Stimulated activated memory B cell treated with anti-CD40 and anti-IgM and Interleukin-4, amounts not matched to agents 10 μg/mL and 1 μg/mL and 100 μg/mL, for 72 hours (primary cell): ENCODE measurements around the gene TTYH1.
A peak's percentile ranks its signal among the peaks of the same experiment; 100 is the strongest.

Experiments
- ATAC-seq: fragments of 150-1000 bp; cut with Tn5 transposase; 2 replicates; pipeline ENCODE4 v1.10.0; 2021
- H3K27ac Mint-ChIP-seq: one replicate; pipeline ENCODE4 v1.8.0; 2022; ENCODE audit warnings: mild to moderate bottlenecking, mixed read lengths
- H3K27me3 Mint-ChIP-seq: one replicate; pipeline ENCODE4 v1.8.0; 2022; ENCODE audit warnings: mixed read lengths
- H3K36me3 Mint-ChIP-seq: one replicate; pipeline ENCODE4 v1.8.0; 2022; ENCODE audit warnings: mixed read lengths
- H3K4me1 Mint-ChIP-seq: one replicate; pipeline ENCODE4 v1.8.0; 2022; ENCODE audit warnings: mixed read lengths
- H3K4me3 Mint-ChIP-seq: one replicate; pipeline ENCODE4 v1.8.0; 2022; ENCODE audit warnings: mild to moderate bottlenecking, moderate library complexity, mixed read lengths
- H3K9me3 Mint-ChIP-seq: one replicate; pipeline ENCODE4 v1.8.0; 2022; ENCODE audit warnings: mixed read lengths

The TTYH1 gene

DNA sequence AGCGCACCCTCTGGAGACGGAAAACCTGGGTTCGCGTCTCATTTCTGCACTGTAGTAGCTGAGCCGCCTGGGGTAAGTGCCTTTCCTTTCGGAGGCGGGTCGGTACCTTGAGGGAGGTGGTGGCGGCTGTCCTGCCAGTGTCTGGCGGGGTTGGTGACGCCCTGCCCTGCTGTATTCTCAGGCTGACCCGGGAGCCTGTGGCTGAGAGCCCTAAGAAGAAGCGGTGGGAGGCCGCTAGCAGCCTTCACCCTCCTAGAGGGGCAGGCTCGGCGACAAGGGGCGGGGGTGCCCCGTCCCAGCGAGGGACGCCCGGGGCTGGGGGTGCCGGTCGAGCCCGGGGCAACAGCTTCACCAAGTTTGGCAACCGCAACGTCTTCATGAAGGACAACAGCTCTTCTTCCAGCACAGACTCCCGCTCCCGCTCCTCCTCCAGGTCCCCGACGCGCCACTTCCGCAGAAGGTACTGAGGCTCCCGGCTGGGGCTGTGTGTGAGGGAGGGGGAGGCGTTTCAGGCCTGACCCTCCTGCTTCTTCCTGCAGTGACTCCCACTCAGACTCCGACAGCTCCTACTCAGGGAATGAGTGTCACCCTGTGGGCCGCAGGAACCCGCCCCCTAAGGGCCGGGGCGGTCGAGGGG, 40.6 kb downstream of the TTYH1 start:
- H3K9me3 Mint-ChIP-seq, result no peaks in the 10 kb centered on the region
- H3K36me3 Mint-ChIP-seq, result peaks cover 74% of the 10 kb centered on the region
- peaks cover 40% of the 10 kb centered on the region for H3K4me1 Mint-ChIP-seq
- no peak for ATAC-seq
- no peaks in the 10 kb centered on the region for H3K27me3 Mint-ChIP-seq
- no peak overlapping the region for H3K4me3 Mint-ChIP-seq
- H3K27ac Mint-ChIP-seq, result no peak overlapping the region

DNA sequence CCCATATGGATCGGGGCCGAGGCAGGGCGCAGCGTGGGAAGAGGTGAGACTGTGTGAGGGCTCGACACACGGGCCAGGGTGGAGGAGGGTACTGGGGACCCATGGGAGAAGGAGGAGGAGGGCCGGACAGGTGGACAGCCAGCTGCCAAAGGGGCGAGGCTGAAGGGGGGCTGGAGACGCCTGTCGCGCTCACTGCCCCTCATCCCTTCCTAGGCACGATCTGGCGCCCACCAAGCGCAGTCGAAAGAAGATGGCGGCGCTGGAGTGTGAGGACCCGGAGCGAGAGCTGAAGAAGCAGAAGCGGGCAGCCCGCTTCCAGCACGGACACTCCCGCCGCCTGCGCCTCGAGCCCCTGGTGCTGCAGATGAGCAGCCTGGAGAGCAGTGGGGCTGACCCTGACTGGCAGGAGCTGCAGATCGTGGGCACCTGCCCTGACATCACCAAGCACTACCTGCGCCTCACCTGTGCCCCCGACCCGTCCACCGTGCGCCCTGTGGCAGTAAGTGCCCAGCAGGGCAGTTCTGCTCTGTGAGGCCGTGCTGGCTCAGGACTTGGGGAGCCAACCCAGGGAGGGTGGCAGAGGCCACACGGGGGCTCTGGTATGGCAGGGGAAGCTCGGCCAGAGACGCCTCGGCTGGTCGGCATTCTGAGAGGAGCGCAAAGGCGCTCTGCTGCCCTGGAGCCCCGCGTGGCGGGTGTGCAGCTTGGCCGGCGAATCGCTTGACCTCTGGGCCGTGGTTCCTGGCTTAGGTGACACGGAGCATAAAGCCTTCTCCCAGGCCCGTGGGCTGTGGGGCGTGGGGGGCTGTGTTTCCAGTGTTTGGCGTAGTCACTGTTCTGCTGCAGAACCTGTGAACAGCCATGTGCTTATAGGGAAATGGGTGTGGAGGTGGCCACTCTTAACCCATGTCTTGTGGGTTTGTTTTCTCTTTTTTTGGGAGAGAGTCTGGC, 41.4 kb downstream of the TTYH1 start:
- no peak overlapping the region for H3K27ac Mint-ChIP-seq
- no peaks in the 10 kb centered on the region for H3K9me3 Mint-ChIP-seq
- ATAC-seq, result no peak

DNA sequence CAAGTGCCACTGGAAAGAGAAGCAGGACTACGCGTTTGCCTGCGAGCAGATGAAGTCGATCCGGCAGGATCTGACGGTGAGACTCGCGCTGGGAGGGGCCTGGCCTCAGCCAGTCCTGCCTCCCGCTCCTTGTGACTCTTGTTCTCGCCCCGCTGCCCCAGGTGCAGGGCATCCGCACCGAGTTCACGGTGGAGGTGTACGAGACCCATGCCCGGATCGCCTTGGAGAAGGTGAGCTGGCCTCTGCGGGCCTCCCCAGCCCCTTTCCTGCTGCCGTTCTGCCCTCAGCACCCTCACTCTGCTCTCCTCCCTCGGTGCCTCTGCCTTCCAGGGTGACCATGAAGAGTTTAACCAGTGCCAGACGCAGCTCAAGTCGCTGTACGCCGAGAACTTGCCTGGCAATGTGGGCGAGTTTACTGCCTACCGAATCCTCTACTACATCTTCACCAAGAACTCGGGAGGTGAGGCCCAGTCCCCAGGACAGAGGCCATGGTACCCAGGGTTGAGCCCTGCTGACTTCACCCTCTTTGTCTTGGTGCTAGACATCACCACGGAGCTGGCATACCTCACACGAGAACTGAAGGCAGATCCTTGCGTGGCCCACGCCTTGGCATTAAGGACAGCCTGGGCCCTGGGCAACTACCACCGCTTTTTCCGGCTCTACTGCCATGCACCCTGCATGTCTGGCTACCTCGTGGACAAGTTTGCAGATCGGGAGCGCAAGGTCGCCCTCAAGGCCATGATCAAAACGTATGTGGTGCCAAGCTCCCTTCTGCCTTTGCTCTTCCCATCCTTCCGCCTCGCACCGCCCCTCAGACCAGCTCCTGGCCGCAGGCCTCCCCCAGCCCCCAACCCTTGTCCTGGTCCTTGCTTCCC, 42.7 kb downstream of the TTYH1 start:
- H3K4me3 Mint-ChIP-seq, result no peak overlapping the region
- no peaks in the 10 kb centered on the region for H3K27me3 Mint-ChIP-seq
- no peak for ATAC-seq
- peaks cover 43% of the 10 kb centered on the region for H3K4me1 Mint-ChIP-seq
- H3K36me3 Mint-ChIP-seq, result peaks cover 70% of the 10 kb centered on the region
- peak overlapping the region; percentile 9 for H3K27ac Mint-ChIP-seq
- no peaks in the 10 kb centered on the region for H3K9me3 Mint-ChIP-seq

More for the DNA sequence above, 41.4 kb downstream of the TTYH1 start:
- H3K4me3 Mint-ChIP-seq, result no peak overlapping the region
- H3K27me3 Mint-ChIP-seq, result no peaks in the 10 kb centered on the region
- H3K36me3 Mint-ChIP-seq, result peaks cover 73% of the 10 kb centered on the region
- peaks cover 38% of the 10 kb centered on the region for H3K4me1 Mint-ChIP-seq

DNA sequence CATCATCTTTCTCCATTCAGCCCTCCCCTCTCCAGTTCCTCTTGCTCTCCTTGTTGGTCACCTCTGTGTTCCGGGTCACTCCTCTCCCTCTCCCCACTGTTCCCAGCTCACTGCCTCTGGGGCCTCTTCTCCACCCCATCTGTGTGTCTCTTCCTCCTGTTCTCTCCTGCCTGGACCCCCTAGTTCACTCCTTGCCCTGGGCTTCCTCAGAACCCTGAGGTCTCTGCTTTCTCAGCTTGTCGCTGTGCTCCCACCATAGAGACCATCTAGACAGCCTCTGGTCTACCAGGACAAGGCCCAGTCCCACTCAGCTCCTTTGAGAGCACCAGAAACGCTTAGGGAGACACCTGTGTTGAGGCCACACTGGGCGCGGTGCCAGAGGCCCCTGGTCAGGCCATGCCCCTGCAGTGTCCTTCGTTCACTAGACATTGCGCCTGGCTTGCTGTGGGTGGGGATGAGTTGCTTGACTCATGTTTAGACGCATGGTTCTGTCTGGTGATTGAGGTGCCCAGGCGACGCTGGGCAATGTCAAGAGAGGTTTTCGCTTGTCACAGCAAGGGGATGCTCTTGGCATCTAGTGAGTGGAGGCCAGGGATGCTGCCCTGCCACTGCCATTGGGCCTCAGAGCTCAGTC, 43.5 kb downstream of the TTYH1 start:
- H3K27ac Mint-ChIP-seq, result peak overlapping the region; percentile 9
- H3K4me1 Mint-ChIP-seq, result peaks cover 40% of the 10 kb centered on the region
- H3K27me3 Mint-ChIP-seq, result no peaks in the 10 kb centered on the region

DNA sequence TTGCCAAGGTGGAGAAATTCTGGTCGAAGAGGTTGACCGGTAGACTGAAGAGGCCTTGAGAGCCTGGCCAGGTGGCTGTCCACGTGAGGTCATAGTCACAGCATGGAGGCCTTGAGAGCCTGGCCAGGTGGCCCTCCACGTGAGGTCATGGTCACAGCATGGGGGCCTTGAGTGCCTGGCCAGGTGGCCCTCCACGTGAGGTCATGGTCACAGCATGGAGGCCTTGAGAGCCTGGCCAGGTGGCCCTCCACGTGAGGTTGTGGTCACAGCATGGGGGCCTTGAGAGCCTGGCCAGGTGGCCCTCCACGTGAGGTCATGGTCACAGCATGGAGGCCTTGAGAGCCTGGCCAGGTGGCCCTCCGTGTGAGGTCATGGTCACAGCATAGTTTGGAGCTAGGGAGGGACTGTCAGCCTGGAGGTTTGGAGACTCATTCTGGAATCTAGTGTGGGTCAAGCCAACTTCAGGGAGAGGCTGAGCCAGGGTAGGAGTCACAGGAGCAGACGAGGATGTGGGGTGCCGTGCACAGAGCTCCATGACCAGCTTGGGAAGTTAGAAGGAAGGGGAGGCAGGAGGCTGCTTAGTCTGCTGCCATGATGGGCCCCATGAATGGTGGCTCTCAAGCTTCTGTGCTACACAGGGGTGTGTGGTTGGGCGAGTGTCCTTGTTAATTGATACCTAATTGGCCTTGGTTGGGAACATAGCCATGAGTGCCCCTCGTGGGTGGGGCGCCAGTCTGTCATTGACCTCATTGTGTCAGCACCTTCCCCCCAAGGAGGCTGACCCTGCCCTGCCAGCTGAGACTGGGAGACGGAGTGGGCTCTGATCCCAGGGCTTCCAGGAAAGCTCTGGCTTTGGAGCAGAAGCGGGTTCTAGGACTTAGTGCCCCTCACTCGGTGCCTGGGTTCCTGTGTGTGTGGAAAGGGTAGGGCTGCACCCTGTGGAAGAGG, 44.3 kb downstream of the TTYH1 start:
- ATAC-seq, result no peak
- peaks cover 54% of the 10 kb centered on the region for H3K36me3 Mint-ChIP-seq
- H3K9me3 Mint-ChIP-seq, result no peaks in the 10 kb centered on the region
- H3K27ac Mint-ChIP-seq, result no peak overlapping the region
- H3K4me1 Mint-ChIP-seq, result peaks cover 48% of the 10 kb centered on the region
- H3K27me3 Mint-ChIP-seq, result no peaks in the 10 kb centered on the region
- H3K4me3 Mint-ChIP-seq, result no peak overlapping the region

More for the DNA sequence above, 43.5 kb downstream of the TTYH1 start:
- peaks cover 62% of the 10 kb centered on the region for H3K36me3 Mint-ChIP-seq
- no peak for ATAC-seq
- H3K4me3 Mint-ChIP-seq, result no peak overlapping the region
- no peaks in the 10 kb centered on the region for H3K9me3 Mint-ChIP-seq

DNA sequence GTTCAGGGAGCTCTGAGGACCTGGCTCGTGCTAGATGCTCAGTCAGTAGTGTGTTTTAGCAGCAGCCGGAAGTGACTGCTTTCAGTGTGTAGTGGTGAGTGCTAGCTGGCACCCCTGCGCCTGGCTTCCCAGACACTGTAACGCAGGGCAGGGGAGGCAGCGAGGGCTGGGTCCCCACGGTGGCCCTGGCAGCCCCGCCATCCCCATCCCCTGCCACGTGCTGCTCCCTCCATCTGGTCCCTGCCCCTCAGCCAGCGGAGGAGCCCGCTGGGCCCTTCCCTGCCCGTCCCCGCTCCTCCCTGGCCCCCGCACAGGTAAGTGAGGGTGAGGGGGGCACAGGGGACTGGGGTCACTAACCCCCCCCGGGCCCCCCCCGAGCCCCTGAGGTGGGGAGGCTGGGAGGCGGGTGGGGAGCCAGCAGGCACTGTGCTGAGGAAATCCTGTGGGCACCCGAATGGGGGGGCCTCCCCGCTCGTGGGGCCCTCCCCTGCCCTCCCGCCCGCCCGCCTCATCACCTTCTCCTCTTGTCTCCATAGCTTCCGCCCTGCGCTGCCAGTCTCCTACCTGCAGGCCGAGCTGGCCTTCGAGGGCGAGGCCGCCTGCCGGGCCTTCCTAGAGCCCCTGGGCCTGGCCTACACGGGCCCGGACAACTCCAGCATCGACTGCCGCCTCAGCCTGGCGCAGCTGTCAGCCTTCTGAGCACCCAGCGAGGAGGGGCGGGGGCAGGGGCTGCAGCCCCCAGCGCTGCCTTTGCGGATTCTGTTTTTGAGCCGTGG, 45.2 kb downstream of the TTYH1 start:
- Mint-ChIP-seq H3K27ac (peak overlapping the region; percentile 22), H3K4me3 (no peak overlapping the region), H3K27me3 (no peaks in the 10 kb centered on the region), H3K36me3 (peaks cover 46% of the 10 kb centered on the region), H3K9me3 (no peaks in the 10 kb centered on the region), H3K4me1 (peaks cover 52% of the 10 kb centered on the region)
- ATAC-seq, result no peak

DNA sequence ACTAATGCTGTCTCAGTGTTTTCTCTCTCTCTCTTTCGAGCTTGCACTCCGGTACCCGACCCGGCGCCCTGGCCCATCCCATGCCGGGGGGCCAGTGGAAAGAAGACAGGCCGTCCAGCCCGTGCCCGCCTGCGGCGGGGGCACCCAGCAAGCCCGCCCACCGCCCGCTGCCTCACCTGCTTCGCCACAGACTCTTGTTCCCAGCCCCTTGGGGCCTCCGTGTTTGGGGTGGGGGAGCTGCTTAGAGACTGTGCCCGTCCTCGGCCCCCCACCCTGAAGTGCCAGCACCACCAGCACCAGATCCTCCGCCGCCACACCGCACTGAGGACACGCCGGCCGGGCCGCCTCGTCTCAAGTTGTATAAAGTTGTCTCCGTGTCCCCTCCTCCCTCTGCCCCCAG, 45.9 kb downstream of the TTYH1 start:
- Mint-ChIP-seq H3K4me3 (no peak overlapping the region), H3K27me3 (no peaks in the 10 kb centered on the region), H3K4me1 (peaks cover 56% of the 10 kb centered on the region), H3K27ac (peak overlapping the region; percentile 22), H3K9me3 (no peaks in the 10 kb centered on the region), H3K36me3 (peaks cover 42% of the 10 kb centered on the region)
- ATAC-seq, result no peak

DNA sequence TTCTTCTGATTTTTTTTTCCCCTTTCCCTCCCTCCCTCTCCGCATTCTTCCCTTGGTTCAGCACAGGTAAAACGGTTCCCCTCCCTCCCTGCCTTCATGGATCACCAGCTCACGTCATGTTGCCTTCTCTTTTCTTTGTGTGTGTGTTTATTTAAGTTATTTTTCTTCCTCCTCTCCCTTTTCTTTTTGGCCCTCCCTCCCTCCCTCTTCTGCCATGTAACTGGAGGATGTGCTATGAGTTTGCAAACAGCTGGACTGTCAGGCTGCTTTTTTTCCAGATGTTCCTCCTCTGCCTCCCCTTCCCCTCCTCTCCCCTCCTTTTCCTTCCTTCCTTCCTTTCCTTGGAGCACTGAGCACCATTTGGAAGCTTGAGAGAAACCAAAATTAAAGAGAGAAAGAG, 46.3 kb downstream of the TTYH1 start:
- ATAC-seq, result no peak
- H3K36me3 Mint-ChIP-seq, result peaks cover 38% of the 10 kb centered on the region

DNA sequence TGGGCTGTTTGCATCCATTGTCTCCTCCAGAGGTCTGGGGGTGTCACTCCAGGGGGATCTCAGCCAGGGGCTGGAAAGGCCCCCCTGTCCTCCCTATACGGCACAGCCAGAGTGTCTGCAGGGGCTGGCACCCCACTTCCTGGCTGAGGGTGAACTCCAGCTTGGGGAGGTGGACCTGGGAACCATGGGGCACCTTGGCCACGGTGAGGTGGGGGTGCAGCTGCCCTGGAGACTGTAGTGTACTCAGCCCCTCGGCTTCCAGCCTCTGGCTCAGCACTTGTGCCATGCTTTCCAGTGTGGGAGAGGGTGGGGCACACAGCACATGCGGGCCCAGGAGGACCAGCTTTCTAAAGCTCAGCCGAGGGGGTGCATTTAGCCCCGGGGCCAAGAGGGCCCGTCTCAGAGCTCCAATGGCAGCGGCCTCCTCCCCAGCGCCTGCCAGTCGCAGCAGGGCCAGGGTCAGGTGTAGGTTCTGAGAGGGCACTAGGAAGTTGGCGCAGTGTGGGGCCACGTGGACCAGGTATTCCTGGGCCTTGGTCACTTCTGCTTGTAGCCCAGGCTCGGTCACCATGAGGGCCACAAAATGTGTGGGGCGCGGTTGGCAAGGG, 46.9 kb downstream of the TTYH1 start:
- H3K9me3 Mint-ChIP-seq, result no peaks in the 10 kb centered on the region
- H3K27me3 Mint-ChIP-seq, result no peaks in the 10 kb centered on the region
- H3K4me1 Mint-ChIP-seq, result peaks cover 56% of the 10 kb centered on the region
- H3K27ac Mint-ChIP-seq, result peak overlapping the region; percentile 86
- H3K4me3 Mint-ChIP-seq, result peak overlapping the region; percentile 79
- peaks cover 37% of the 10 kb centered on the region for H3K36me3 Mint-ChIP-seq
- no peak for ATAC-seq

More for the DNA sequence above, 46.3 kb downstream of the TTYH1 start:
- Mint-ChIP-seq H3K4me1 (peaks cover 56% of the 10 kb centered on the region), H3K9me3 (no peaks in the 10 kb centered on the region), H3K27ac (peak overlapping the region; percentile 86), H3K27me3 (no peaks in the 10 kb centered on the region), H3K4me3 (peak overlapping the region; percentile 79)

DNA sequence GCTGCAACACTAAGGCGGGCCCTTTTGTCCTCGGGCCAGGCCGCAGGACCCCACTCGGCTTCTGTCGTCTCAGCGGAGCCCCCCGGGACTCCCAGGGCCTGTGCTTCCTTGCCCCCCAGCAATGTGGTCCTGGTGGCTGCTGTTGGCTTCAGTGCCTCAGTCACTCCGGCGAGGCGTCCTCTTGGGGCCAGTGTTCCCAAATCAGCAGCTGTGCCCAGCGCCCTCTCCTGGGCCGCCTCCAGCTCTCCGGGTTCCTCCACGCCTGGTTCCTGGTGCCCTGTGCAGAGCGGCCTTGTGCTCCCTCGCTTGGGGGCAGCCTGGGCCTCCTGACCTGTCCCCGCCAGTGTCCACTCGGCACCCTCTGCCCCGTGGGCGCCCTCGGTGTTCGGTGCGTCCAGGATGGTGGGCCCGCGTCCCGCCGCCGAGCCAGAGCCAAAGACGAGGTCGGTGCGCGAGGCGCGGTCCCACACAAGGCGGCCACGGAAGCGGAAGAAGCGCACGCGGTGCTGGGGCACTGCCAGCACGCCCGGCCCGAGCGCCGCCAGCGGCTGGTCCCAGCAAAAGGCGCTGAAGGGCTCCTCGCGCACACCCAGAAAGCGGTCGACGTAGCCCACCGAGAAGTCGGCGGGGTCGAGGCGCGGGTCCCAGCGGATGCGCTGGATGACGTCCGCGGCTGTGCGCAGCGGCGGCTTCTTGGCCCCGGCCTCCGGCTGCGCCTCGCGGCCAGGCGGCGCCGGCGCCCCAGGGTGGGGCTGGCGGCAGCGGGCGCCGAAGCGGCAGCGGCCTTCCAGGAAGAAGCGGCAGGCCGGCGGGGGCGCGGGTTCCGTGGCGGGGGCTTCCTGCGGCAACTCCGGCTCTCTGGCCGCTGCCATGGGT, 47.6 kb downstream of the TTYH1 start:
- H3K9me3 Mint-ChIP-seq, result no peaks in the 10 kb centered on the region
- peak overlapping the region; percentile 85 for H3K4me3 Mint-ChIP-seq
- H3K36me3 Mint-ChIP-seq, result peaks cover 29% of the 10 kb centered on the region
- H3K4me1 Mint-ChIP-seq, result peaks cover 56% of the 10 kb centered on the region
- peak; percentile 44 for ATAC-seq
- H3K27ac Mint-ChIP-seq, result peak overlapping the region; percentile 86
- H3K27me3 Mint-ChIP-seq, result no peaks in the 10 kb centered on the region

DNA sequence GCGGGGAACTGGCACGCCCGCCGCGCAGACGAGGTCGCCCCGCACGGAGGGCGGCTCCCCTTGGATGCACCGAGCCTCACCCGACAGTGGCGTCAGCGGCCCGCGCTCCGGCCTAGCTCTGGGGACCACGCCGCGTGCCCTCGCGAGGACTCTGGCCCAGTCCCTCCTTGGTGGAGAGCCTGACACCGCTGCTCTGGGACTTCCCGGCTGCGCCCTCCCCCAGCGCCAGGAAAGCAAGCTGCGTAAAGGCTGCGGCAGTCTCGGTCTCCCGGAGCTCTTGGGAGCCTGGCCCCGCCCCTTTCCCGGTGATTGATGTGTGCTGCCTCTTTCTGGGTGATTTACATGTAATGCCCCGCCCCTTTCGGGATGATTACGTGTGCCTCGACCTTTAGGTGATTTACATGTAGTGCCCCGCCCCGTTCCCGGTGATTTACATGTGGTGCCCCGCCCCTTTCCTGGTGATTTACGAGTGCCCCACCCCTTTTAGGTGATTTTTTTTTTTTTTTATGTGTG, 48.3 kb downstream of the TTYH1 start, which contains the start of gene LENG9:
Gene LENG9, minus strand, starts transcription at position 248 of the 513 bp plus-strand sequence. CDS start 252 bp downstream, outside the sequence.
- Mint-ChIP-seq H3K36me3 (peaks cover 22% of the 10 kb centered on the region), H3K27me3 (peaks cover 3% of the 10 kb centered on the region), H3K4me3 (peak within 1 kb of the TSS; percentile 85), H3K4me1 (peaks cover 49% of the 10 kb centered on the region), H3K9me3 (no peaks in the 10 kb centered on the region), H3K27ac (peak within 1 kb of the TSS; percentile 86)
- ATAC-seq, result peak; percentile 77
